Urinary bladder (tissue), 4 donors: Measurements from ENCODE around the gene REEP1. TPM values are rescaled to one million over a fixed set of nuclear protein-coding genes. Genes with fewer than 3 reads are reported as not detected.

ENCODE experiments used
- DNase-seq: peaks from one replicate; pipeline ENCODE4 v3.0.0-alpha.2; 2015; ENCODE audit errors: extremely low spot score
- H3K27ac ChIP-seq: one replicate; pipeline ENCODE4 v1.5.1; 2013; ENCODE audit warnings: low read depth, mild to moderate bottlenecking, moderate library complexity
- H3K36me3 ChIP-seq: one replicate; pipeline ENCODE4 v1.6.1; 2013; ENCODE audit warnings: mild to moderate bottlenecking, moderate library complexity; ENCODE audit not compliant: insufficient read depth
- H3K4me1 ChIP-seq: one replicate; pipeline ENCODE4 v1.6.1; 2013; ENCODE audit warnings: mild to moderate bottlenecking, moderate library complexity; ENCODE audit not compliant: insufficient read depth
- H3K4me3 ChIP-seq: one replicate; pipeline ENCODE4 v1.5.1; 2013; ENCODE audit warnings: low read depth, low read length
- WGBS: extraction: QIAGEN DNeasy Blood & Tissue Kit; methylation state at CpG from one replicate; pipeline ENCODE4 v1.1.7; 2013; 5-methylcytosine and 5-hydroxymethylcytosine counted together
- polyA plus RNA-seq: library from polyadenylated mRNA; stranded (reverse); fragments of 200-250 nt; gene quantifications from one replicate; pipeline ENCODE4 v1.2.3, GENCODE V29; 2013
- total RNA-seq: library from RNA; depleted of rRNA; stranded (reverse); fragments of >200 nt; gene quantifications from one replicate; pipeline ENCODE4 v1.2.3, GENCODE V29; 2014
- donor health status: healthy with polysubstance abuse.
- donor health status: healthy.

REEP1 gene
- total and polyA plus RNA-seq, 2 donors = 21.9 to 39.5 TPM

DNA sequence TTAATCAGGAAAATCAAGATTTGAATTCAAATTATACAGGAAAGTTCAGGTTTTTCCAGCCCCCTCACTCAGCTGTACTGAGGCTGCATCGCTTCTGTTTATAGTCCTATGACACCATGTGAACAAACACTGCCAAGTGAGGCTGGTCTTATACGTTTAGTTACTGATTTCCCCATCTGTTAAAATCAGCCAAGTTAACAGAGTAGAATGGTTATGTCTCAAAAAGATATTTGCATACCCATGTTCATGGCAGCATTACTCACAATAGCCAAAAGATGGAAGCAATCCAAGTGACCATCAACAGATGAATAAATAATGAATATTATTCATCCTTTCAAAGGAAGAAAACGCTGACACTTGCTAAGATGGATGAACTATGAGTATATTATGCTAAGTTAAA is 43.8 kb downstream of the REEP1 start:
- H3K27ac ChIP-seq = no peak overlapping the region
- 29% methylated on average over 3 of the region's 3 CpGs for WGBS
- no peaks in the 10 kb centered on the region for H3K36me3 ChIP-seq
- DNase-seq = no peak
- H3K4me3 ChIP-seq = no peak overlapping the region
- H3K4me1 ChIP-seq = no peaks in the 10 kb centered on the region

DNA sequence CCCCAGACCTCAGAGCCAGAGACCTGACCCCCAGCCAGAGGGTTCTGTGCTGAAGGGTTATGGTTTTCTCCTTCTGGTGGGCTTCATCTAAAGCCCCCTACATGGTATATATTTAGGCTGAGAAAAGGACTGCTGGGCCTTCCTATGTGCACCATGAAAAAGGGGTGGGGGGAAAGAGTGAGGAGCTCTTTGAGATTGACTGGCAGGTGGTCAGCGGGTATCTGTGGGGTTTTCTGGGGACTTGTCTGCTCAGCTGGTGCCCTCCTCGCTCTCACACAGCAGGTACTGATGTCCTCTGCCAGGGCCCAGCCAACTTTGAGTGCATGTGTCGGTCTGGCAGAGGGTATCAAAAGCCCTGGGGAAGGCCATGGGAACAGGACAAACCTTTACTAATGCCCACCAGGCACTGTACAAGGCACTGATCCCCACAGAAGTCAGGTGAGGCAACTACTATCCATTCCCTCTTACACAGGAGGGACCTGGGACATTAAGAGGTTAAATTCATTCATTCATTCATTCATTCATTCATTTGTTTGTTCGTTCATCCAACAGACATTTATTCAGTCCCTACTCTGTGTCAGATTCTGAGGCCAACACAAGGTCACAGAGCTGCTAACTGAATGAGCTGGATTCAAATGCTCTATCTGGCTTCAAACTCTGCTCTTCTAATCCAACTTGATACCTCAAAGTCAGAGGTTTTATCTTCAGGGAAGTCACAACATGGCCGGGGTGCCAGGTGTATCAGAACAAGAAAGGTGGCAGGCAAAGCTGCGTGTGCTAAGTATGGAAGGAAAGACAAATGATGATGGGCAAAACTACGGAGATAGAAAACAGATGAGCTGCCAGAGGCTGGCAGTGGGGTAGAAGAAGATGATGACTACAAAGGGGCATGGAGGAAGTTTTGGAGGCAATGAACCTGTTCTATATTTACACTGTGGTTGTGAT is 44.6 kb downstream of the REEP1 start:
- WGBS = 85% methylated on average over 7 of the region's 7 CpGs
- DNase-seq = no peak
- Histone ChIP-seq H3K4me3 (no peak overlapping the region), H3K4me1 (no peaks in the 10 kb centered on the region), H3K36me3 (no peaks in the 10 kb centered on the region), H3K27ac (no peak overlapping the region)

DNA sequence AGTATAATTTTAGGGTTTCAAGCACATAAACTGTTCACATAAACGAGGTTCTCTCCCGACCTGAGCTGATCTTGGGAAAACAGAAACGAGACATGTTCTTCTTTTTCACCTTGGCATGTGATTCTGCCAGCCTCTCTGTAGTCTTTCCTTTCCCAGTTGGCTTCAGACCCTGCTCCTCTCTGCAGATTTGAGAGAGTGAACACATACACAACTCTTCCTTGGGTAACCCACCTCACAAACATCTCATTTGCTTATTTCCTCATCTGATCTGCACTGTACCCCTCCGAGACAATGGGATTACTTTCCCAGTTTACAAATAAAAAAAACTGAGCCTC is 46.1 kb downstream of the REEP1 start:
- WGBS = 66% methylated on average over 4 of the region's 4 CpGs
- H3K4me1 ChIP-seq = no peaks in the 10 kb centered on the region
- H3K4me3 ChIP-seq = no peak overlapping the region

DNA sequence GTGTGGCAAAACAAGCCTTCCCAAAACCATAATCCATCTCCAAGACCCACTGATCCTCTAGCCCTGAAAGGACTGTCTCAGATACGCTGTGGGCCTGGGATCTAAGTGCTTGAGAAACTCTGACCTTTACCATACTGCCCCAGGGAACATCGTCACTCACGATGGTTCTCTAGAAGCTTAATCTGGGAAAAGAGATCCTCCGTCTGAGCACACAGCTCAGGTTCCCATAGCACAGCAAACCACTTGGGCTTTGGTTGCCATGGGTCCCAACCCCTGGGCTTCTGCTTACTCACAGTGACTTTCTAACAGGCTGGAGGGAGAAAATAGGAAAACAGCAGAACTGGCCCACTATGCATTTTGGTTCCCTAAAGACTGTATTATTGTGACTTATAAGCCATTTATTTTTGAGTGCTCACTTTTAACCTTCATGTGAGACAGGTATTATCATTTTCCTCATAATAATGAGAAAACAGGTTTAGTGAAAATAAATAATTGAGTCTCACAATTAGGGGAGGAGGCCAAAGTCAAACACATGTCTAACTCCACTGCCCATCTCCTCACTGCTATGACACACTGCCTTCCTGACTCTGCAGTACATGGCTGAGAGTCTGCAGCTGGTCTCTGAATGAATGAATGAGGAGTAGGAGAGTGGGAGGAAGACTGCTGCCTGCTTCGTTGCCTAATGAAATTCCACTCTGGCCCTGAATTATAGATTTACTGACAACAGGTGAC is 46.7 kb downstream of the REEP1 start:
- no peak for DNase-seq
- Histone ChIP-seq H3K36me3 (no peaks in the 10 kb centered on the region), H3K4me3 (no peak overlapping the region), H3K27ac (no peak overlapping the region), H3K4me1 (no peaks in the 10 kb centered on the region)
- 78% methylated on average over 5 of the region's 5 CpGs for WGBS

More for the DNA sequence above, 46.1 kb downstream of the REEP1 start:
- Histone ChIP-seq H3K27ac (no peak overlapping the region), H3K36me3 (no peaks in the 10 kb centered on the region)
- no peak for DNase-seq

DNA sequence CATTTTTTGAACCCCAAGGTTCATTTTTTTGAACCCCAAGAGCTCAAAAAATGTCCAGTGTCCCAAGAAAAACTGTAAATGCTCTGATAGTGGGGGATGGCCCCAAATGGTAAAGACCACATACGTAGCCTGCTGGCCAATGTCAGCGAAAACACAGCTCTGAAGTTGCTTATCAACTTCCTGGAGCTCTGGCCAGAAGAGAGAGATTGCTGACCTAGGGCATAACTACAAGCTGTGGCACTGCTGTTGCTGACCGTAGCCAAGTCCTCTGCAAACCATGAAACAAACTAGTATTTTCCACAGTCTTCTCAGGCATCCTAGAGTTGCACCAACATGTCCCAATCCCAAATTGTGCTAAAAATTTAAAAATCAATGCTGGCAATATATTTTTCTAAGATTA is 50.9 kb downstream of the REEP1 start:
- Histone ChIP-seq H3K36me3 (no peaks in the 10 kb centered on the region), H3K27ac (no peak overlapping the region), H3K4me3 (no peak overlapping the region), H3K4me1 (no peaks in the 10 kb centered on the region)
- WGBS = 58% methylated on average over 3 of the region's 3 CpGs
- no peak for DNase-seq

DNA sequence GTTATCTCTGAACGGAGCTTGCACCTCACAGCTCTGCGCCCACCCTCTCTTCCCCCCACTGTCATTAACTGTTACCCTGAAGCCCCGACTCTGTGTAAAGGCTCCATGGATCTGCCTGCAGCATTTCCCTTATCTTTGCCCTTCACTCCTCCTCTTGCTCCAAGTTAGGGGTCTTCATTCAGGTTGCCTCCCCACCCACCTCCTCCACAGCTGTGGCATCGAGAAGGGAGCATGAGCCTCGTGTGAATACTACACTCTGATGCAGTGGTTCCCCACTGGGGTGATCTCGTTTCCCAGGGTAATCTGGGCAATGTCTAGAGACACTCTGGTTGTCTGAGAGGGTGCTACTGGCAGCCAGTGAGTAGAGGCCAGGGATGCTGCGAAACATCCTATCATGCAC is 51.4 kb downstream of the REEP1 start:
- H3K27ac ChIP-seq = no peak overlapping the region
- no peak for DNase-seq
- H3K4me3 ChIP-seq = no peak overlapping the region
- no peaks in the 10 kb centered on the region for H3K4me1 ChIP-seq
- 62% methylated on average over 7 of the region's 7 CpGs for WGBS
- no peaks in the 10 kb centered on the region for H3K36me3 ChIP-seq

- H3K27ac ChIP-seq = no peak overlapping the region
- H3K4me3 ChIP-seq = no peak overlapping the region
- 63% methylated on average over 3 of the region's 3 CpGs for WGBS
- no peak for DNase-seq
- no peaks in the 10 kb centered on the region for H3K36me3 ChIP-seq
- H3K4me1 ChIP-seq = no peaks in the 10 kb centered on the region
Observed at GRCh38 chr2:86285571-86285970, 51.9 kb downstream of the REEP1 start.

- Histone ChIP-seq H3K36me3 (no peaks in the 10 kb centered on the region), H3K4me3 (no peak overlapping the region), H3K27ac (no peak overlapping the region), H3K4me1 (no peaks in the 10 kb centered on the region)
- no peak for DNase-seq
- 73% methylated on average over 3 of the region's 3 CpGs for WGBS
Observed at GRCh38 chr2:86284987-86285386, 52.4 kb downstream of the REEP1 start.

DNA sequence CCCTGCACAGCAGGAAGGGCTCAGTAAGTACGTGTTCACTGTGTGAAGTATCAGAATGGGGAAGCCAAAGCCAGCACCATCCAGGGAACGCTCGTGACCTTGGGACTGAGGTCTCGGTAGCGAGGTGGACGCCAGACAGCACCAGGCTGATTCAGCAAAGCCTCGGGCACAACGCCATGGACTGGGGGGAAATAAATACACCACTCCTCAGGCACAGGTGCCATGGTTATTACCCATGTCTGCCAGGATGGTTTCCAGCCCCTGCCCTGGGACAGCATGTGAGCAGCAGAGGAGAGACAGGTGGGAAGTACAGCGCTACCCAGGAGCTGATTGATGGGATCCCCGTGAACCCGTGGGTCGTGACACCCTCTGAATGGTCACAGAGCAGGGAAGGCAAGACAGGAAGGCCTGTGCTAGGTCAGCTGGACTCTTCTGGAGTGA is 53.0 kb downstream of the REEP1 start:
- H3K4me1 ChIP-seq = no peaks in the 10 kb centered on the region
- WGBS = 69% methylated on average over 12 of the region's 12 CpGs
- no peak for DNase-seq
- no peaks in the 10 kb centered on the region for H3K36me3 ChIP-seq
- no peak overlapping the region for H3K4me3 ChIP-seq
- H3K27ac ChIP-seq = no peak overlapping the region

DNA sequence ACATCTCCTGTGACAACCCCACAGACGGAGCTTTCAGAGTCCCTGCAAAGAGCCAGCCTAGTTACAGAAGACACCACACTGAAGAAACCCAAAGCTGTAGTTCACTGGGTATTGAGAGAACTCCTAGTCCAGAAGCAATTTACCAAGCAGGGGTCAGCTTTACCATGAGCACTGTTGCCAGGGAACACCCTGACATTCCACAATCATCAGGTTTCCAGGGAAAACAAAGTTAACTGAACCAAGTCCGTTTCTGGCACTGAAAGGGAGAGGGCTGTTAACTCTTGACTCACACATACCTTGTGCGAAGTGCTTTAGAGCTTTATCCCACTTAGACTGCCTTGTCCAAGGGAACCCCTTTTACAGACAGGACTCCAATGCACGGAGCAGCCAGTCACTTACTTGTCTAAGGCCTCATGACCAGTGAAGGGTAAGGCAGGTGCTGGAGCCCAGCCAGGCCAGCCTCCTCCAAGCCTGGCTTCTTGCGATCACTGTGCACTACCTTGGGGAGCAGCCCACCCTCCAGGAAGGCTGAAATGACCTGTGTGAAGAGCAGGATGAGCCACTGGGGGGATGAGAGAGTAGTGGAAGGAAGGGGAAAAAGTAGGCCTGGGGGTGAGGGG is 53.9 kb downstream of the REEP1 start:
- Histone ChIP-seq H3K4me3 (no peak overlapping the region), H3K36me3 (no peaks in the 10 kb centered on the region), H3K27ac (no peak overlapping the region), H3K4me1 (peaks cover 1% of the 10 kb centered on the region)
- no peak for DNase-seq
- 56% methylated on average over 5 of the region's 5 CpGs for WGBS

GRCh38 chr2:86281066-86281700 is 56.2 kb downstream of the REEP1 start:
- H3K27ac ChIP-seq = no peak overlapping the region
- WGBS = 96% methylated on average over 14 of the region's 14 CpGs

GRCh38 chr2:86280191-86280667 is 57.2 kb downstream of the REEP1 start:
- 33% methylated on average over 5 of the region's 5 CpGs for WGBS
- Histone ChIP-seq H3K27ac (no peak overlapping the region), H3K36me3 (no peaks in the 10 kb centered on the region), H3K4me1 (peaks cover 1% of the 10 kb centered on the region), H3K4me3 (no peak overlapping the region)
- DNase-seq = no peak

More at GRCh38 chr2:86281066-86281700, 56.2 kb downstream of the REEP1 start:
- no peaks in the 10 kb centered on the region for H3K36me3 ChIP-seq
- no peak overlapping the region for H3K4me3 ChIP-seq
- no peak for DNase-seq
- H3K4me1 ChIP-seq = peaks cover 1% of the 10 kb centered on the region

- Histone ChIP-seq H3K36me3 (no peaks in the 10 kb centered on the region), H3K4me3 (no peak overlapping the region), H3K4me1 (peaks cover 1% of the 10 kb centered on the region), H3K27ac (no peak overlapping the region)
- DNase-seq = no peak
- 99% methylated on average over 3 of the region's 3 CpGs for WGBS
Observed at GRCh38 chr2:86275962-86276361, 61.5 kb downstream of the REEP1 start.
